HG03095 (cell line): ENCODE measurements around the gene EBPL.

ENCODE experiments used
- ATAC-seq: cut with Tn5 transposase; IDR thresholded peaks from one replicate; pipeline ENCODE4 v1.9.1; 2021; ENCODE audit warnings: moderate library complexity; ENCODE audit not compliant: unreplicated experiment

The EBPL gene

DNA sequence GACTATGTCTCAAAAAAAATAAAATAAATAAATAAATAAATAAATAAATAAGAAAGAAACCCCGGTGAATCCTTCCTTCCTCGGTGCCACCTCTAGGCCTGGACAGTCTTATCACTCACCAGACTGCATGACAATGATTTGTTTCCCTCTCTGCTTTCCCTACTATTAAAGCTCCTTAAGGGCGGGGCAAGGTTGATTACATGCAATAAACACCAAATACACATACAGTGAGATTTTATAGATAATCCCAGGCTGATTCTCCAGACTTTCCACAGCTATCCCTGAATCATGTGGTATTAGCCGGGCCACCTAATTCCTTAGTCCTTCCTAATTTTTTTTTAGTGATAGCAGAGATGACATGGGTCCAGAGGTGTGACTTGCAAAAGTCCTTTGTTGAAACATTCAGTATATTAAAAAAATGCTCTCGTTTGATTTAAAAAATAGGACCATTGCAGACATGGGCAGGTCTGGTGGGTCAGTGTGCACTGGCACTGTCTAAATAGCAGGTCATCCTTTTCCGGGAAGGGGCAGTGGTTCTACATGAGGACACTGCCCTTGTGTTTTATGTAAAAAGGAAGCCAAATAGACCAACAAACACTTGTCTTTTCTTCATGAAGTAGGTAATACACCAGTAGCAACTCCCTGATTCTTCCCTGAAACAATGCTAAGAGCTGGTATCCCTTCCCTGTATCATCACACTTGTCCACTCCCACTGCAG is 14.5 kb downstream of the EBPL start:
- ATAC-seq = no peak

DNA sequence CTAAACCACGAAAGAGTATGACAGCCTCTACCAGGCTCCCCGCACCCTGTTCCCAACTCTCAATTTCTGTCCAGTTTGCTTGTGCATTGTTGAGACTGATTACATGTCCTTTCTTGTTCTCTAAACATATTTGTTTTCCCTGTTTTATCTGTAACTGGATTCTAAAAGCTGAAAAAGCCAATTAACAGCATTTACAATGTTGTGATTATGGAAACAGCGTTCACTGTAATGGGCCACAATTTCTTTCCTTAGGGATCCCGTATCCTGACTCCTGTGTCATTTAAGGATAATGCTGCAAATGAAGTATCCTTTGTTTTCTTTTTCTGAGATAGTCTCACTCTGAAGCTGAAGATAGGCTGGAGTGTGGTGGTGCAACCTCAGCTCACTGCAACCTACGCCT is 20.5 kb downstream of the EBPL start:
- no peak for ATAC-seq

DNA sequence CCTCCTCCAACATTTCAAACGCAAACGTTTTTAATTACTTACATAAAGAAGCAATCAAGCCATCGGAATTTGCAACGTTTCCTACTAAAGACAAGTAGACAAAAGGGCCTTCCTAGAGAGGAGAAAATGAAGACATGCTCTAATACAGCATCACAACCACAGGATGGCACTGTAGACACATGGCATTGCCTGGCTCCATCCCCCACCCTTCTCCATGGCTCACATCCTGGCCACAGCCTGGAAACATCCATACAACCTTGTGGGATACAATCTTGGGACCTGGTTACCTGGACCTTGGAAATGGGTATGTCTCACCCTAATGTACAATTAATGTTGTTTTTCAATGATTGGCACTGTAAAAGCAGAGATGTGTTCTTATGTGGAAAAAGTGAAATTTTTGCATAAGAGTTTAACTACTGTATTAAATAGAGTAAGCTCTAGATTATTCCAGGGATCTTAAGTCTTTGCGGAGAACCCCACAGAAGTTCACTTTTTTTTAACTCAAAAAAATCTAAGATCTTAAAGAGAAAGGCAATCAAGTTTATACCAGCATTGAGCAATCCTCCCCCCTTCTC is 21.5 kb downstream of the EBPL start:
- no peak for ATAC-seq

DNA sequence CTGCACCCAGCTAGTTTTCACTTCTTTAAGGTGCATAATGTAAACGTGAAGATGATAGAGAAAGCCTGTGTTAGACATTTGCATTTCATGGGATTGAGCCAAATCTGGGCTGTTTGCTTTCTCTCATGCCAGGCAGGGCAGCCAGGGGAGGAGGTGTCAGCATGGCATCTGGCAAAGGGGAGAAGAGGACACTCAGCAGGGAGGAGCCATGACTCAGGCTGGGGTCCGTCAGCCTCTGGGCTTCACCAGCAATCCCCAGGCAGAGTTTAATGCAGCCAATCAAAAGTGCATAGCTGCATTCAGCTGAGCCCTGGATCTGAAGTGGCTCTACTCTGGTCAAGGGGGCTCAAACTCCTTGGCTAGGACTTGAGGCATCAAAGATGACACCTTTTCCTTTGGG is 23.5 kb downstream of the EBPL start:
- ATAC-seq = no peak

DNA sequence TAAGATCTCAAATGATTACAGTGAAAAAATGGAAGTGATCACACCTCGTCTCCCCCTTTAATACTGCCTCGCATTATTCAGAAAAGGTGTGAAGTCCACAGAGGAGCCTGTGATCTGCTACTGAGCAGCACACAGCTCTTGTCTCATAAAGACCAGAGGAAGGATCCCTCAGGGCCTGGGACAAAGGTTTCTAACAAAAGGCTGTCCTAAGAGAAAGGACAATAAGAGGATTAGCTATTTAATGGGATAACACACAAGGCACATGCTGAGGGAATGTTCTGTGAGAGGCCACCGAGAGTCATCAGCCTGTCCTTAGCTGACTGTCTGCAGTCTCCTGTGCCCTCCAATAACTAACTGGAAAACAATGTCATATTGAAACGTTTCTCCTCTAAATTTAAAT is 26.7 kb downstream of the EBPL start:
- no peak for ATAC-seq

DNA sequence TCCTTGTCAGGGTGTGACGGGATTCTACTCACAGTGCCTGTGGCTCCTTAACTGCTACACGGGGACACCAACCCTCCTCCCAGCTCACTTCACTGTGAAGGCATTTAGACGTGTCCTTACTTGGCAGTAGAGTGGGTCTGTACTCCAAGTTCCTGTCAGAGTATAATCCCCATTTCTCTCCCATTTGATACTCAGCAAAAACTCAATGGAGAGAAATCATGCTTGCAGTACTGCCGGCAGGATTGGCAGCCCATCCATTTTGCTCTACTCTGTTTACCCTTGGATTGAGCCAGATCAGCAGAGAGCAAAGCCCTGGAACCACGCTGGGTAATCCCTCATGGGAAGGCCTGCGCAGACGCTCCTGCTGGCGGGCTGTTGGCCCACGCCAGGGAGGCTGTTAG is 34.0 kb downstream of the EBPL start:
- ATAC-seq = no peak

DNA sequence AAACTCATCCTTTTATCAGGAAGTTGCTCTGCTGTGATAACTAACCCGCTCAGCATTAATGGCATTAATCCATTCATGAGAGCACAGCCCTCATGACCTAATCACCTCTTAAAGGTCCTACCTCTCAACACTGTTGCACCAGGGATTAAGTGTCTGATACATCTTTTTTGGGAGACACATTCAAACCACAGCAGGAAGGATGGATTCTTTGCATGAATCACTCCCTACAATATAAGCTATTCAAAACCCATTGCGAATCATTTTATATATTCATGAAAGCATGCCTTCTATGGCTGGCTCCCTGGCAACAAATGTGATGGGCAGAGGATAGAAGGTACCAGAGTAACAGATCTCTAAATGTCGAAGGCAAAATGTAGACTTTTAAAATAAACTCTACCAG is 35.4 kb downstream of the EBPL start:
- no peak for ATAC-seq

DNA sequence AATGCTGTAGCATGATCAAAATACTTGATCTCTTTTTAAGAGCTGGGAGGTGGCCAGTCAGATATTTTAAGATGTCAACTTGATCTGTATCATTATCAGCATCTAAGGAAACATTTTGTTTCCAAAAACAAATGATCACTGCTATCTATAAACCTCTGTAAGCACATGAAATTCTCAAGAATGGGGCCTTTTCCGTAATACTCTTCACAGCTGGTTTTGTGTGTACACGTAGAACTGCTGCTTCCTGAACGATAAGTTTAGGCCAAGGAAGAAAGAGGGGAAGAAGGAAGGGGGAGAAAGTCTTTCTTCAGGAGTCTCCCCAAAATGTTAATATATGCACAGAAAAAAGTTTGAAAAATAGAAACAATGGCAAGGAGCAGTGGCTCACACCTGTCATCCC is 37.3 kb downstream of the EBPL start:
- no peak for ATAC-seq

DNA sequence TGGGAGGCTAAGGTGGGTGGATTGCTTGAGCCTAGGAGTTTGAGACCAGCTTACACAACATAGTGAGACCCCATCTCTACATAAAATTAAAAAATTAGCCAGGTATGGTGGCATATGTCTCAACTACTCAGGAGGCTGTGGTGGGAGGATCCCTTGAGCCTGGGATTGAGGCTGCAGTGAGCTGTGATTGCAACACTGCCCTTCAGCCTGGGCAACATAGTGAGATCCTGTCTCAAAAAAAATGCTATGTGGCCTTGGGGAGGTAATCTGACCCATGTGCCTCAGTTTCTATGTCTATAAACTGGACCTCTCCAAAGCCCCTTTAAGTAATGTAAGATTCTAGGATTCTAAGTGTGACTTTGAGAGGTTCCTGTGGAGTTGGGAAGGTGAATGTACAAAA is 37.8 kb downstream of the EBPL start:
- no peak for ATAC-seq

DNA sequence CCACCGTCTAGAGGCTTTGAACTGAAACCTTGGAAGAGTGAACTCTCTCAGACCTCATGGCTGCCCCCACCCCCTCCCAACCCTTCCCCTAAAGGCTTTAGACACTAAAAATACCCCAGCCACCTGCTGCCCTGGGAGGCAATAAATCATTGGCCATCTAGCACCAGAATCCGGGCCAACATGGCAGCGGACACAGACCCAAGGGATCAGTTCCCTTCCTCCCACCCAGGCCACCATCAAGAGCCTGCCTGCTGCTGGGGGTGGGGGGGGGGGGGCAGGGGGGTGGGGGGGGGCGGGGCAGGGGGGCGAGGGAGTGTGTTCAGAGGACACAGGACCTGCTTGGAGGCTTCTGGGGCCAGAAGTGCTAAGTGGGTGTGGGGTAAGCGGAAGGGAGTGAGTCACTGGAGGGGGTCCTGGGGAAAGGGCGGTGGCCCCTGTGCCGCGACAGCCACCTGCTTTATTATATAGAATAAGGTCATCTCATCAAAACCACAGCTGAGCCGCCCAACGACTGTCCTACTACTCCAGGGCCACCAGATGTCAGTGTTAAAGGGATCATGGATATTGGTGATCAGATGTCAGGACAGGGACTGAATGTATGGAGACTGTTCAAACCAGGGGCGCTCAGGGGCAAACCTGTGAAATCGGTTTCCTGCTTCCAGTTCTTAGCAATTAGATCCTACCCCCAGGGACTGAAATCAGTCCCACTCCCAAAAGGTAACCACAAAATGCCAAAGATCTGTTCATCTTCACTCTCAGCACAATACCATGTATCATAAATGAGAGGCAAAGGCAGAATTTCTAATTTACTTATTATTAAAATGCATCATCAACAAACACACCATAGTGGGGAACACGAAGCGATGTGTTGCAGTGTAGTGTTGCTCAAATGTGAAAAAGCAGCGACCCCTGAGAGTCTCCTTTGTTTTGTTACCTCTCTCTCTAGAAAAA is 38.7 kb downstream of the EBPL start:
- ATAC-seq = no peak

DNA sequence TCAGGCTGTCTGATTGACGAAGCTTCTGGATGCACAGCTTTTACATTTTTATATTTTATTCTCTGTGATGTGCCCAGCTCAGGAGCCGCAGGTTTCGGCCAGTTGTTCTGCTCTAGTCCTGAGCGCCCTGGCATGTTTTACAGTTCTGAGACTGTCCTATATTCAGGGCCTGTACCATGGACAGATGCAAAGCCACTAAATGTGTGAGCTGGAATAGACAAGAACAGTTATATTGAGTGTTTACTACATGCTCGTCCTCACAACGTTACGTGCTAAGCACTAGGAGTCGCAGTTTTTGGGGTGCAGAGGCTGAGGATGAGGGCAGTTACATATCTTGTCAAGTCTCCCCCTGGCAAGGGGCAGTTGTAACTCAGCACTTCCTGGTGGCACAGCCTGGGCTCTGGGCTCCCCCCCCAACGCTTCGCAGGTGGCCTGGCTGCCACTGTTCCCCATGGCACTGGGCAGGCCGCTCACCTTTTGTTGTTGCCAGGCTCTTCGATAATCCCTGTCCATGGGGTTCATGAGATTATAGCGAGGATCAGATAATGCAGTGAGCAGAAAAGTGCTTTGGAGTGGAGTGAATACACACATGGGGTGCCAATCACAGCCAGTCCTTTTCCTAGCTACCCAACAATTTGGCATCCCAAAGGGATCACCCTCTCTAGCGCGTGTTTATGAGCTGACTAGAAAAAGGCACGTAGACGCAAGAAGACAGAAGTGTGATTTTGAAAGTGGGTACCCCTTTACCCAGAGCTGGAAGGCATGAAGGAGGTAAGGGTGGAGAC is 39.5 kb downstream of the EBPL start:
- no peak for ATAC-seq

DNA sequence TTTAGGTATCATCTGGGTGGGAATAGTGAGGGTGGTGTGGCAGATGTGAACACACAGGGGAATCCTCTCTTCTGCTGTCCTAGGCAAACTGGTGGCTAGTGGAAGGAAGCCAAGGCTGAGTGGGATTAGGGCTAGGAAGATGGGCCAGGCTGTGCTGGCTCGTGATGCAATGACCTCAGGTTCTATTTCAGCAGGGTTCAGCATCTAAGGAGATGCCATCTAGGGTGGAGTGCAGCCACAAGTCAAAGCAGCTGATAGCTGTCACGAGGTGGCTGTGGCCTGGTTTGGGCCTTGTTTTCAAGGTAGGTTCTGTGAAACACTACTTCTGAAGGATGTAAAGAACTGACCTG is 41.3 kb downstream of the EBPL start:
- ATAC-seq = no peak

DNA sequence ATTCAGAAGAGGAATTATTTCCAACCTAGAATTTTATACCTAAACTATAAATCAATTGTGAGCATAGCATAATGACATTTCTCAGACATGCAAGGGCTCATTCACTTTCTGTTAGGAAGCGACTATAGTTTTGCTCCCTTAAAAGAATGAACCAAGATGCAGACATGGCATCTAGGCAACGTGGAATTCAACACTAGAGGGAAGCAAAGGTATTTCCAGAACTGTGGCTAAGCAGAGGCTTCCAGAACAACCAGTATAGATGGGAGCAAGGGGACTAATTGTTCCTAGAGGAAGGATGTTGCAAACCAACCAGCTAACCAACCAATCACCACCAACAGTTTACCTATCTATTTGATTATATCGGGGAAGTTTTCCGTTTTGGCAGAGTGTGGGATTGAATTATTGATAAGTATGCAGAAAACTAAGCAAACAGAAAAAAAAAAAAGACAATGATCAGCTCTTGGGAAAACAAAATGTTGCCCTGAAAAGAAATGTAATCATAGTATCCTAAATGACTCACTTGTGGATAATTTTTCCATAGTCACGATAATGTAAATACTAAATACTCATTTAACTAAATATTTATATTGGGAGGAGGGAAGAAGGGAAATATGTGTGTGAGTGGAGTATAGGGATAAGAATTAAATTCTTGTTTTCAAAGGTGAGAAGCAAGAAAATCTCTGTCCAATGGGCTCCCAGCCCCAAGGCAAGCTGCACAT is 41.9 kb downstream of the EBPL start:
- ATAC-seq = no peak

DNA sequence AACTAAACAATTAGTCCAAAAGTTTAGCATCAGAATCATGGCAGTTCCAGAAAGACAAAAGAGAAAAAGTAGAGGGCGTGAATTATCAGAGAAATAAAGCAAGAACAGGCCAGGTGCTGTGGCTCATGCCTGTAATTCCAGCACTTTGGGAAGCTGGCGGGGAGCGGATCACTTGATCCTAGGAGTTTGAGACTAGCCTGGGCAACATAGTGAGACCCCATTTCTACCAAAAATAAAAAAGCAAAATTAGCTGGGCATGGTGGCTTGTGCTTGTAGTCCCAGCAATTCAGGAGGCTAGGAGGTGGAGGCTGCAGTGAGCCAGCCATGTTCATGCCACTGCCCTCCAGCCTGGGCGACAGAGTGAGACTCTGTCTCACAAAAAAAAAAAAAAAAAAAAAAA is 44.6 kb downstream of the EBPL start:
- ATAC-seq = no peak

DNA sequence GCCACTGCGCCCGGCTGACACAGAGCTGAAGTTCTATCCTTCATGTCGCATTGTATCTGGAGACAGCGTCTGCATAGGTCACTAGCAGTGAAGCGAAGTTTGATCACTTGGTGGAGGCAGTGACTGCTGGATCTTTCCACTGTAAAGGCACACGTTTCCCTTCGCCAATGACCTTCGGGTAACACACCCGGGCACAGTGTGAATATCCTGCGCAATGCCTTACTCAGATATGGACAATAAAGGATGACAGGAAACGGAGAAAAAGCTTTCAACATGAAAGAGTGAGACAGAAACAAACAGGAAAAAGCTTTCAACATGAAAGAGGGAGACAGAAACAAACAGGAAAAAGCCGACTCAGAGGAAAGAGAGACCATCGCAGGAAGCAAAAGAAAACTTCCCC is 45.8 kb downstream of the EBPL start:
- ATAC-seq = no peak

DNA sequence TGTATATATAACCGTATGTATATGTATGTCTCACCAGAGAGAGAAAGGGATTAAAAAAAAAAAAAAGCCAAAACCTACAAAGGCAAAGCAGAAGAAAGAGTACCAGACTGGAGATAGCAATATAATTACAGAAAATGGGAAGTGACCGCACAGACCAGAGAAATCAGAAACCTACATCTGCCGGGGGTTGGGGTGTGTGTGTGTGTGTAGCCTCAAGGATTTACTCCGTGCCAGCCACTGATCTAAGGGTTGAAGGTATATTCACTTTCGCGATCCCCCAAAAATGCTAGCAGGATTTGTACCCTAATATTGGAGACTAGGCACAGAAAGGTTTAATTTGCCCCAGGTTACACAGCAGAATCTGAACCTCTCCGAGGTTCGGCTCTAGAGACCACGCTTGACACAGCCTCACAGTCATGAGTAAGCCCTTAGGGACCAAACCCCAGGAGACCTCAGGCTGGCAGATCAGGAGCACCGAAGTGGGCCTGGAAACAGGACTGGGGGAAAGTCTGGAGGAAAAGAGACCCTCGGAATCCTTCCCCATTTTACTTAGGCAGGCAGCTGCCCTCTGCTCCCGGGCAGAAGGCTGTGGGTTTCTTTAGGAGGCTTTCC is 48.1 kb downstream of the EBPL start:
- no peak for ATAC-seq

DNA sequence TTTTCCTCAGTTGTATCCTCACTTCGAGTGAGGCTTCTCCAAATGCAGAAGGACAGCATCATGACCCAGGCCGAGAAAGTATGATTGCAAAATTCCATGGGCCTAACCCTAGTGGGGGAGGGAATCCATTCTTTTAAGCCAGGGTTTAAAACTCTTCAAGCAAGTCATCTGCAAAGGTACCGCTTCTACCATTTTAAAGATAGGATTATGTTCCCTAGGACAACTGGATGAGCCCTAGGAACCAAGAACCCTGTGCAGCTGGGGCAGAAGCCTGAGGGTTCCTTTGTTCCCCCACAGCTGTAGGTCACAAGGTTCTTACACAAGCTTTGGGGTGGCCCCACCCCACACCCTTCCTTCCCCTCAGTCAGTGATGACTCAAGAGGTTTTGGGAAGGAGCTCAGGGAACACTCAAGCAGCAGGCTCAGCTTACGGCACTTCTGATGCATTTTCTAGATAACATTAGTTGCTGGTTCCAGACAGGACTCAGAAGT is 49.4 kb downstream of the EBPL start:
- ATAC-seq = no peak

DNA sequence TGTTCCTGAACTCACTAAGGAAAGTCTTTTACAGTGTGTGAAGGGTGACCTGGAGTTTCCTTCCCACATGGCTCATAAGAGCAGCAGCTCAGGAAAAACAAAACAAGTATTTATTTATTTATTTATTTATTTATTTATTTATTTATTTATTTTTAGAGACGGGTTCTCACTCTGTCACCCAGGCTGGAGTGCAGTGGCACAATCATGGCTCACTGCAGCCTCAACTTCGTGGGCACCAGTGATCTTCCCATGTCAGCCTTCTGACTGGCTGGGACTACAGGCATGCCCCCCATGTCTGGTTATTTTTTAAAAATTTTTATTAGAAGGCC is 52.6 kb downstream of the EBPL start:
- no peak for ATAC-seq

DNA sequence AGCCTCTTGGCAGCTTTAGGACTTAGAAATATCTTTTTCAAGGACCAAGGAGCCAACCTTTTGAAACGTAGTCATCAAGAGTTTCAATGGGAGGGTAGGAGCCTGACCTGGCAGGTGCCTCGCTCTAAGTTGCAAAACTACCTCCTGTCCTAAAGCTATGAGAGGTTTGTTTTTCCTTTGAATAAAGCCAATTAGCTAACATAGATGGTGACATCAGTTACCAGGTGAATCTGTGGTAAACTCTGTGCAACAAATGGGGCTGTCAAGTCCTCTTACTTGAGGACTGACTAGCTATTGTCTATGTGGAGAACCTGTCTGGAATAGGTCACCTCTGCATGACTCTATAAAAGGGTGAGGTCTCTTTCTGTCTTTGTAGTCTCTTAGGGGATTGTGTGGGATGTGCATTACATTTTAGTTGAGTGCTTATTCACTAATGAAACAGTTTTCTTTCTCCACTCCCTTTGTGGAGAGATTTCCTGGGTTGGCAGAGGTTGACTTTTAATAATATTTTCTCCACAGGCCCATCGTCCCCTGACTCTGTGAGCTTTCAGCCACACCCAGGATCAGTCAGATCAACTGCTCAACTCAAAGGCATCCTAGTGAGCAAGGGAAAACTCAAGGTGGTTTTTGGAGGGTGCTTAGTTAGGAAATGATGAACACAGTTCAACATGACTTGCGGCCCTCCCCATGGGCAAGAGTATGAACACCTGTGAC is 53.1 kb downstream of the EBPL start:
- no peak for ATAC-seq

DNA sequence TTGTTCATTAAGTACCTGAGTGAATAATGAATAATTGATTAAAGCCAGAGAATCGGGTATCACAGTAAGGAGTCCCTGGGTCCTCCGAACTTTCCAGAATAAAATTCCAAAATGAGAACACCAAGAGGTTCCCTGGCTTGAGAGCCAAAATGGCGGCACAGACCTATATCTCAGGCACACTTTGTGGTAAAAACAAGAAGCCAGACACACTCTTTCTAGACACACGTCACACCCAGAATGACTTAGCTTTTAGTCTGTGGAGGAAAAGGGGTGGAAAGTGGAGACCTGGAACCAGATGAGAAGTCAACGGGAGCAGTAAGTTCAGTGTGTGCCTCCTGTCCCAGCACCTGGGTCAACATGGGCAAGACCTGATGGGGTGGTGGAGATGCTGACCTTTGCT is 54.6 kb downstream of the EBPL start:
- ATAC-seq = no peak
